MM.1S (cell line): ENCODE measurements around the gene CTRB2.
"Not testable (repeated sequence)": the region's sequence is repeated elsewhere in the genome, so short reads cannot be mapped to it uniquely, and the experiment has no call there.

ENCODE experiments used
- DNase-seq: peaks from one replicate; pipeline ENCODE4 v3.0.0-alpha.2; 2015
- H2AFZ ChIP-seq: fragments of 300-600 bp; sonication (generic); 2 replicates; pipeline ENCODE4 v1.6.0; 2016; ENCODE audit warnings: antibody characterized with exemption, low read length
- H3F3A ChIP-seq: fragments of 300-600 bp; sonication (generic); 2 replicates; pipeline ENCODE4 v1.6.1; 2016; ENCODE audit warnings: mild to moderate bottlenecking, antibody characterized with exemption, low read length, moderate library complexity, mixed read lengths; ENCODE audit not compliant: insufficient read depth
- H3K27ac ChIP-seq: fragments of 300-600 bp; sonication (generic); 2 replicates; pipeline ENCODE4 v1.5.1; 2016; ENCODE audit warnings: mild to moderate bottlenecking, low read length
- H3K27me3 ChIP-seq: fragments of 300-600 bp; sonication (generic); replicated peaks from 2 replicates; pipeline ENCODE4 v1.6.0; 2016; ENCODE audit warnings: low read length; ENCODE audit not compliant: insufficient read depth
- H3K36me3 ChIP-seq: fragments of 300-600 bp; sonication (generic); replicated peaks from 2 replicates; pipeline ENCODE4 v1.6.1; 2016; ENCODE audit warnings: mild to moderate bottlenecking, low read length, mixed read lengths; ENCODE audit not compliant: insufficient read depth
- H3K4me1 ChIP-seq: fragments of 300-600 bp; sonication (generic); 2 replicates; pipeline ENCODE4 v1.6.1; 2016; ENCODE audit warnings: low read length, mixed read lengths
- H3K4me2 ChIP-seq: fragments of 300-600 bp; sonication (generic); 2 replicates; pipeline ENCODE4 v1.6.0; 2016; ENCODE audit warnings: low read depth, low read length
- H3K4me3 ChIP-seq: fragments of 300-600 bp; sonication (generic); 2 replicates; pipeline ENCODE4 v1.5.1; 2016; ENCODE audit warnings: low read length, mixed read lengths
- H3K79me2 ChIP-seq: fragments of 300-600 bp; sonication (generic); 2 replicates; pipeline ENCODE4 v1.6.1; 2016; ENCODE audit warnings: mixed run types, low read length, mixed read lengths
- H3K9ac ChIP-seq: fragments of 300-600 bp; sonication (generic); 2 replicates; pipeline ENCODE4 v1.6.1; 2016; ENCODE audit warnings: low read length, mixed read lengths
- H3K9me2 ChIP-seq: fragments of 300-600 bp; sonication (generic); replicated peaks from 2 replicates; pipeline ENCODE4 v1.6.1; 2016; ENCODE audit warnings: mild to moderate bottlenecking, low read length, mixed read lengths; ENCODE audit not compliant: insufficient read depth
- H3K9me3 ChIP-seq: fragments of 300-600 bp; sonication (generic); replicated peaks from 2 replicates; pipeline ENCODE4 v1.6.1; 2016; ENCODE audit warnings: mild to moderate bottlenecking, low read length, mixed read lengths; ENCODE audit not compliant: insufficient read depth
- H4K20me1 ChIP-seq: fragments of 300-600 bp; sonication (generic); 2 replicates; pipeline ENCODE4 v1.6.1; 2016; ENCODE audit warnings: mild to moderate bottlenecking, low read length, moderate library complexity, mixed read lengths; ENCODE audit not compliant: insufficient read depth
- EZH2 ChIP-seq: fragments of 300-600 bp; sonication (generic); optimal IDR thresholded peaks from 2 replicates; pipeline ENCODE3; 2017; ENCODE audit warnings: low read depth, mild to moderate bottlenecking, antibody characterized with exemption, low read length, mixed read lengths
- EZH2phosphoT487 ChIP-seq: fragments of 300-600 bp; sonication (generic); IDR thresholded peaks from 2 replicates; pipeline ENCODE4 v1.6.1; 2018; ENCODE audit warnings: antibody characterized with exemption, low read length
- TF ChIP-seq, protein P1 (sequence below): fragments of 300-600 bp; sonication (generic); IDR thresholded peaks from 2 replicates; pipeline ENCODE4 v1.5.1; 2016; ENCODE audit warnings: antibody characterized with exemption, low read length, mixed read lengths

CTRB2 gene

DNA sequence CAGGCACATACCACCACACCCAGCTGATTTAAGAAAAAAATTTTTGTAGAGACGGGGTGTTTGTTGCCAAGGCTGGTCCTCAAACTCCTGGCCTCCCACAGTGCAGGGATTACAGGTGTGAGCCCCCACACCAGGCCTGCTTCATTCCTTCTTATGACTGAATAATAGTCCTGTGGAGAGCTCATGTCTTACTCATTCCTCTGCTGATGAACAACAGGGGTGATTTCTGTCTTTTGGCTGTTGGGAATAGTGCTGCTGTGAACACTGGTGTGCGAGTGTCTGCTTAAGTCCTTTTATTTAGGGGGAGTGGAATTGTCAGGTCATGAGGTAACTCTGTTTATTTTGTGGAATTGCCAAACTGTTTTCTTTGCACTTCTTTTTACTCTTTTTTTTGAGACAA, 9.2 kb upstream of the CTRB2 start:
- no peaks in the 10 kb centered on the region for H3K4me1 ChIP-seq

DNA sequence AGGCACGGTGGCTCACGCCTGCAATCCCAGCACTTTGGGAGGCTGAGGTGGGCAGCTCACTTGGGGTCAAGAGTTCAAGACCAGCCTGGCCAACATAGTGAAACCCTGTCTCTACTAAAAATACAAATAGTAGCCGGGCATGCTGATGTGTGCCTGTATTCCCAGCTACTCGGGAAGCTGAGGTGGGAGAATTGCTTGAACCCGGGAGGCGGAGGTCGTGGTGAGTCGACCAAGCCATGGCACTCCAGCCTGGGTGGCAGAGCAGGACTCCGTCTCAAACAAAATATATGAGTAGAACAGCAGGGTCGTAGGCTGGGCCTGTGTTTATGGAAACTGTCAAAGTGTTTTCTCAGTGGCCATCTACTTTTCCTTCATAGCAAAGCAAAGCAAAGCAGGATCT, 4.3 kb upstream of the CTRB2 start:
- H3K4me2 ChIP-seq, H2AFZ ChIP-seq, H3K27me3 ChIP-seq, H3K9ac ChIP-seq, H3K9me3 ChIP-seq, H3F3A ChIP-seq, H3K4me1 ChIP-seq, H4K20me1 ChIP-seq, H3K9me2 ChIP-seq, H3K79me2 ChIP-seq, H3K4me3 ChIP-seq, DNase-seq, H3K36me3 ChIP-seq, H3K27ac ChIP-seq: not testable (repeated sequence)

More for the DNA sequence above, 9.2 kb upstream of the CTRB2 start:
- H3K4me3 ChIP-seq = no peak overlapping the region
- H4K20me1 ChIP-seq = no peaks in the 10 kb centered on the region
- H3K4me2 ChIP-seq = no peak overlapping the region
- no peak overlapping the region for H2AFZ ChIP-seq
- no peaks in the 10 kb centered on the region for H3K27me3 ChIP-seq
- H3K9me3 ChIP-seq = no peaks in the 10 kb centered on the region
- DNase-seq = no peak
- no peak overlapping the region for H3K27ac ChIP-seq
- H3K9me2 ChIP-seq = no peaks in the 10 kb centered on the region
- H3K79me2 ChIP-seq = no peaks in the 10 kb centered on the region
- no peaks in the 10 kb centered on the region for H3F3A ChIP-seq
- H3K9ac ChIP-seq = no peak overlapping the region
- no peak for TF ChIP-seq EZH2phosphoT487
- TF ChIP-seq, protein P1, sequence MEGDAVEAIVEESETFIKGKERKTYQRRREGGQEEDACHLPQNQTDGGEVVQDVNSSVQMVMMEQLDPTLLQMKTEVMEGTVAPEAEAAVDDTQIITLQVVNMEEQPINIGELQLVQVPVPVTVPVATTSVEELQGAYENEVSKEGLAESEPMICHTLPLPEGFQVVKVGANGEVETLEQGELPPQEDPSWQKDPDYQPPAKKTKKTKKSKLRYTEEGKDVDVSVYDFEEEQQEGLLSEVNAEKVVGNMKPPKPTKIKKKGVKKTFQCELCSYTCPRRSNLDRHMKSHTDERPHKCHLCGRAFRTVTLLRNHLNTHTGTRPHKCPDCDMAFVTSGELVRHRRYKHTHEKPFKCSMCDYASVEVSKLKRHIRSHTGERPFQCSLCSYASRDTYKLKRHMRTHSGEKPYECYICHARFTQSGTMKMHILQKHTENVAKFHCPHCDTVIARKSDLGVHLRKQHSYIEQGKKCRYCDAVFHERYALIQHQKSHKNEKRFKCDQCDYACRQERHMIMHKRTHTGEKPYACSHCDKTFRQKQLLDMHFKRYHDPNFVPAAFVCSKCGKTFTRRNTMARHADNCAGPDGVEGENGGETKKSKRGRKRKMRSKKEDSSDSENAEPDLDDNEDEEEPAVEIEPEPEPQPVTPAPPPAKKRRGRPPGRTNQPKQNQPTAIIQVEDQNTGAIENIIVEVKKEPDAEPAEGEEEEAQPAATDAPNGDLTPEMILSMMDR = no peak
- no peak for TF ChIP-seq EZH2
- H3K36me3 ChIP-seq = no peaks in the 10 kb centered on the region

DNA sequence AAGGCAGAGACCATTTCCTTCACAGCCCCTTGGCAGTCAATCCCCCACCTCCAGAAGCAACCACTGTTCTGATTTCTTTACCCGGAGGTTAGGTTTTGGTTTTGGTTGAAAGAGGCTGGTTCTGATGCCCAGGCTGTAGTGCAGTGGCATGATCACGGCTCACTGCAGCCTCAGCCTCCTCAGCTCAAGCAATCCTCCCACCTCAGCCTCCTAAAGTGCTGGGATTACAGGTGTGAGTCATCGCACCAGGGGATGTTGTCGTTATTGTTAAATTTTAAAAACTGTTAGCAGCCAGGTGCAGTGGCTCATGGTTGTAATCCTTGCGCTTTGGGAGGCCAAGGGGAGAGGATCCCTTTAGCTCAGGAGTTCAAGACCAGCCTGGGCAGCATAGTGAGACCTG, 3.0 kb upstream of the CTRB2 start:
- Histone ChIP-seq H3K9ac (no peak overlapping the region), H3F3A (no peaks in the 10 kb centered on the region), H3K4me3 (no peak overlapping the region), H3K9me3 (no peaks in the 10 kb centered on the region), H2AFZ (no peak overlapping the region), H3K27me3 (no peaks in the 10 kb centered on the region), H3K9me2 (no peaks in the 10 kb centered on the region), H3K36me3 (no peaks in the 10 kb centered on the region), H4K20me1 (no peaks in the 10 kb centered on the region), H3K4me2 (no peak overlapping the region), H3K79me2 (no peaks in the 10 kb centered on the region), H3K4me1 (no peaks in the 10 kb centered on the region), H3K27ac (no peak overlapping the region)
- TF ChIP-seq, protein P1 = no peak
- no peak for TF ChIP-seq EZH2
- TF ChIP-seq EZH2phosphoT487 = no peak
- no peak for DNase-seq

DNA sequence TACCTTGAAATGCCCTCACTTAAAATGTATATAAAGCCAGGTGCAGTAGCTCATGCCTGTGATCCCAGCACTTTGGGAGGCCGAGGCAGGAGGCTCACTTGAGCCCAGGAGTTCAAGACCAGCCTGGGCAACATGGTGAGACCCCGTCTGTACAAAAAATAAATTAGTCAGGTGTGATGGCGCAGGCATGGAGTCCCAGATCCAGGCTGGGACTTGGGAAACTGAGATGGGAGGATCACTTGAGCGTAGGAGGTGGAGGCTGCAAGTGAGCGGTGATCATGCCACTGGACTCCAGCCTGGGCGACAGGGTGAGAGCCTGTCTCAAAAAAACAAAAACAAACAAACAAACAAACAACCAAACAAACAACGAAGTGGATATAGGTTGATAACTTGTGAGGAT, 2.6 kb upstream of the CTRB2 start:
- not testable (repeated sequence) for H3K4me2 ChIP-seq, H3K27ac ChIP-seq, H3K4me1 ChIP-seq, H3K27me3 ChIP-seq, H3K9me2 ChIP-seq, H3K9me3 ChIP-seq, DNase-seq, H3F3A ChIP-seq, H3K79me2 ChIP-seq, H3K4me3 ChIP-seq, H3K36me3 ChIP-seq, H3K9ac ChIP-seq, H2AFZ ChIP-seq, H4K20me1 ChIP-seq
